HUES48 (cell line): ENCODE measurements around the gene PHETA2.
A peak's percentile ranks its signal among the peaks of the same experiment; 100 is the strongest.

Source experiments
- H3K27ac ChIP-seq: one replicate; pipeline ENCODE4 v1.7.0; 2013; ENCODE audit warnings: low read depth, low read length, inconsistent platforms
- H3K27me3 ChIP-seq: 2 replicates; pipeline ENCODE4 v1.6.1; 2013; ENCODE audit warnings: mild to moderate bottlenecking, low read length; ENCODE audit not compliant: control insufficient read depth, insufficient read depth
- H3K36me3 ChIP-seq: 2 replicates; pipeline ENCODE4 v1.6.1; 2013; ENCODE audit warnings: low read length; ENCODE audit not compliant: control insufficient read depth, insufficient read depth
- H3K4me1 ChIP-seq: 2 replicates; pipeline ENCODE4 v1.6.1; 2013; ENCODE audit warnings: mild to moderate bottlenecking, low read length; ENCODE audit not compliant: control insufficient read depth, insufficient read depth
- H3K4me3 ChIP-seq: 2 replicates; pipeline ENCODE4 v1.5.1; 2013; ENCODE audit warnings: mild to moderate bottlenecking, low read depth, low read length
- H3K9ac ChIP-seq: 2 replicates; pipeline ENCODE4 v1.6.1; 2013; ENCODE audit warnings: mild to moderate bottlenecking, low read depth, low read length, moderate library complexity
- H3K9me3 ChIP-seq: 2 replicates; pipeline ENCODE4 v1.6.1; 2013; ENCODE audit warnings: low read length; ENCODE audit not compliant: control insufficient read depth, insufficient read depth

The PHETA2 gene, protein sequence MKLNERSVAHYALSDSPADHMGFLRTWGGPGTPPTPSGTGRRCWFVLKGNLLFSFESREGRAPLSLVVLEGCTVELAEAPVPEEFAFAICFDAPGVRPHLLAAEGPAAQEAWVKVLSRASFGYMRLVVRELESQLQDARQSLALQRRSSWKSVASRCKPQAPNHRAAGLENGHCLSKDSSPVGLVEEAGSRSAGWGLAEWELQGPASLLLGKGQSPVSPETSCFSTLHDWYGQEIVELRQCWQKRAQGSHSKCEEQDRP

DNA sequence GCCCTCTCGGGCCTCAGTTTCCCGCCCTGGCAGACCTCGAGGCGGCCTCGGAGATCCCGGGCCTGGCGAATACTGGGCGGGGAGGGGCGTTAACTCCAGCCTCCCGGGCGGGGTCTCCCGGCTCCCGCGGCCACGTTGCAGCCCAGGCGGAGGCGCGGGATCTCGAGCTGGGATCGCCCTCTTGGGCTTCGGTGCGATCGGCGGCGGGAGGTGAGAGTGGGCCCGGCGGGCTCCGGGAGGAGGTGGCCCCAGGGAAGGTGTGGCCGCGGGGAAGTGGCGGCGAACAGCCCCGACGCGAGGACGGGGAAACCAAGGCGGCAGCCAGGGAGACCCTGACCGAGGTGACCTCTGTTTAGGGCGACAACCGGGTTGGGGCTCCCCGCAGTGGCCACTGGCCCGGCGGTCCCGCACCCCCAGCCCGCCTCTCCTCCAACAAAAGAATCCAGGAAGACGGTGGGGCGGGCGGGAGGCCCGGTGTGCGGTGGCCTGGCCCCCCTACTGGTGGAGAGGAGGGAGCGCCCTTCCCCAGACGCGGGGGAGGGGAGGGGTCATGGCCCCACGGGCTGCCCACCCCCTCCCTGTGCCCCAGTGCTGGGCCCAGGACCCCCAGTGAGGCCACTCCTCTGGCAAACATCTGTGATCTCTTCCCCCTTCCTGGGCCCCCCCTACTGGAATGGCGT is at the start of gene PHETA2:
Gene PHETA2 (plus strand): TSS at position 117 of the 680 bp plus-strand sequence. CDS start 3,046 bp downstream, outside the sequence.
- H3K27me3 ChIP-seq: peaks cover 7% of the 10 kb centered on the region; the same call in 1 of the 2 replicates
- no peak within 1 kb of the TSS for H3K27ac ChIP-seq
- peaks cover 13% of the 10 kb centered on the region for H3K4me1 ChIP-seq
- H3K4me3 ChIP-seq: peak within 1 kb of the TSS; percentile 56
- H3K9ac ChIP-seq: peak within 1 kb of the TSS; percentile 64; the same call in 1 of the 2 replicates
- no peaks in the 10 kb centered on the region for H3K9me3 ChIP-seq
- H3K36me3 ChIP-seq: peaks cover 4% of the 10 kb centered on the region; the same call in 1 of the 2 replicates

DNA sequence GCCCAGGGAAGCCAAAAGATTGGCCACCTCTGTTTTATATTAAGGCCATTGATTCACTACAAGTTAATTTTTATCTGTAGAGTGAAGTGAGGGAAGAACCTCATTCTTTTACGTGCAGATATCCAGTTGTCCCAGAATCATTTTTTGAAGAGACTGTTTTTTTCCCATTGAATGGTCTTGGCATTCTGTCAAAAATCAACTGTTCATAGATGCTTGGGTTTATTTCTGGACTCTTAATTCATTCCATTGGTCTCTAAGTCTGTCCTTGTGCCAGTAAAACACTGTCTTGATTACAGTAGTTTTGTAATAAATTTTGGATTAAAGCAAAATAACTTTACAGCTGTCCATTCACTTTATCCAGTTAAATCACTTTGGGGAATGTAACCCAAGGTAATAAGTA is 48.6 kb upstream of the PHETA2 start:
- no peak overlapping the region for H3K27ac ChIP-seq
- H3K4me1 ChIP-seq: no peaks in the 10 kb centered on the region
- H3K27me3 ChIP-seq: no peaks in the 10 kb centered on the region
- no peaks in the 10 kb centered on the region for H3K36me3 ChIP-seq
- no peak overlapping the region for H3K9ac ChIP-seq
- no peak overlapping the region for H3K4me3 ChIP-seq
- H3K9me3 ChIP-seq: no peaks in the 10 kb centered on the region

DNA sequence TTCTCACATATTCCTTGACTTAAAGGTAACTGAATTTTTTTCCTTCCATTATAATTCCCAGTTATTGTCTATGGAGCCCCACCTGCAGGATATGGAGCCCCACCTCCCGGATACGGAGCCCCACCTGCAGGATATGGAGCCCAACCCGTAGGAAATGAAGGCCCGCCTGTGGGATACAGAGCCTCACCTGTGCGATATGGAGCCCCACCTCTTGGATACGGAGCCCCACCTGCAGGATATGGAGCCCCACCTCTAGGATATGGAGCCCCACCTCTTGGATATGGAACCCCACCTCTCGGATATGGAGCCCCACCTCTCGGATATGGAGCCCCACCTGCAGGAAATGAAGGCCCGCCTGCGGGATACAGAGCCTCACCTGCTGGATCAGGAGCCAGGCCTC is 47.3 kb upstream of the PHETA2 start:
- no peak overlapping the region for H3K27ac ChIP-seq
- no peak overlapping the region for H3K4me3 ChIP-seq
- no peaks in the 10 kb centered on the region for H3K4me1 ChIP-seq
- no peaks in the 10 kb centered on the region for H3K27me3 ChIP-seq
- H3K9ac ChIP-seq: no peak overlapping the region
- H3K36me3 ChIP-seq: no peaks in the 10 kb centered on the region
- no peaks in the 10 kb centered on the region for H3K9me3 ChIP-seq

DNA sequence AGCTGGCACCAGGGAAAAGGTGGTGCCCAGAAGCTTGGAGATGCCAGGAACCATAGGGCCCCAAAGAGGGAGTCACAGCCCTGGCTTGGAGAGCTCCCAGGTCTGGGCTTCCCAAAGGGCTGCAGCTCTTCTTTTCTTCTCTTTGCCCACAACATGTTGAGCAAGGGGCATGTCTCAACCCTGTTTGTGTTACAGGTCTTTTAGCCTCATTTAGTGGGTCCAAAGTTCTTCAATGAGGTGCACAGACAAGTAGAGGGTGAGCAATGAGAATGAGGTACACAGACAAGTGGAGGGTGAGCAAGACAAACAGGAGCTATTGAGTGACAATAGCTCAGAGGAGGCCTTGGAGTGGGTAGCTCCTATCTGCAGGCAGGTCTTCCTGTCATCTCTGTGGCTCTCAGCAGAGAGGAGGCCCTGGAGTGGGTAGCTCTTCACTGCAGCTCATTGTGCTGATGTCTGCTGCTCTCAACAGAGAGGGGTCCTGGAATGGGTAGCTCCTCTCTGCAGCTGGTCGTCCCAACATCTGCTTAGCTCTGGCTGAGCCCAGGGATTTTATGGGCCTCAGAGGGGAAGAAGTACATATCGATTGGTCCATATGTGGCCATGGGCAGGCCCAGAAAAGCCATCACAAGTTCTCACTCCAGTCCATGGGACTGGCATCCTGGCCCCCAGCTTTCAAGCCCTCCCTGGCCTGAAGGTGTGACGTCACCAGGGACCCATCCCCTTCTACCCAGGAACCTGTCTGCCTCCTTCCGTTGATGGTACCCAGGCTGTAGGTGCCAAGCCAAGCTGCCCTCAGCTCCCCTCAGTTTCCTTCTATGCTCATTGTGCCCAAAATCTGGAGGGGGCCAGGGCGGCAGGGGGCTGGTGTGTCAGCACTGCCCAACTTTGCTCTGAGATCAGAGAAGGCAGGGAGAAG is 40.5 kb upstream of the PHETA2 start:
- Histone ChIP-seq H3K36me3 (no peaks in the 10 kb centered on the region), H3K27ac (no peak overlapping the region), H3K9ac (no peak overlapping the region), H3K27me3 (no peaks in the 10 kb centered on the region), H3K4me3 (no peak overlapping the region), H3K4me1 (no peaks in the 10 kb centered on the region), H3K9me3 (peaks cover 3% of the 10 kb centered on the region; the same call in 1 of the 2 replicates)

DNA sequence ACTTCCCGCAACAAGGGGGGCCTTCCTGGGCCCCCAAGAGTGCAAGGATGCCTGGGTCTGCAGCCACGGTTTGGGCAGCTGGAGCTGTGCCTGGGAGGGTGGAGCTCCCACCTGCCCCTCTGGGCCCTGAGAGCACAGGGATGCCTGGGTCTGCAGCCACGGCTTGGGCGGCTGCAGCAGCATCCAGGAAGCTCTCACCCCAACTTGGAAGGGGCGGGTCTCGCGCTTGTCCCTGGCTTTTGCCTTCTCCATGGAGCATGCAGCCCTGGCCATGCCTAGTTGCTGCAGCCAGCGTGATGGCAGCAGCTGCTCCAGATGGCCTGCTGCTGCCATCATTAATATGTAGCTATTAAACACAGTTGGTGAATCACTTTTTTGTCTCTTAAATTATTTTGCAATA is 38.8 kb upstream of the PHETA2 start:
- Histone ChIP-seq H3K9me3 (peaks cover 3% of the 10 kb centered on the region; the same call in 1 of the 2 replicates), H3K4me1 (no peaks in the 10 kb centered on the region), H3K27ac (no peak overlapping the region), H3K4me3 (no peak overlapping the region), H3K27me3 (no peaks in the 10 kb centered on the region), H3K36me3 (no peaks in the 10 kb centered on the region), H3K9ac (no peak overlapping the region)

DNA sequence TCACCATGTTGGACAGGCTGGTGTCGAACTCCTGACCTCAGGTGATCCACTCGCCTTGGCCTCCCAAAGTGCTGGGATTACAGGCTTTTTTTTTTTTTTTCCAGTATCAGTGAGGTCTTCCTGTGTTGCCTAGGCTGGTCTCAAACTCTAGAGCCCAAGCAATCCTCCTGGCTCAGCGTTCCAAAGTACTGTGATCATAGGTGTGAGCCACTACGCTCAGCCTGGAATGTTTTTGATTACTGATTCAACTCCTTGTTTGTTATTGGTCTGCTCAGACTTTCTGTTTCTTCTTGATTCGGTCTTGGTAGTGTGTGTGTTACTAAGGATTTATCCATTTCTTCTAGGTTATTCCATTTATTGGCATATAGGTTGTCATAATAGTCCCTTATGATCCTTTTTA is 34.8 kb upstream of the PHETA2 start:
- Histone ChIP-seq H3K4me1 (no peaks in the 10 kb centered on the region), H3K27ac (no peak overlapping the region), H3K27me3 (no peaks in the 10 kb centered on the region), H3K9me3 (peaks cover 6% of the 10 kb centered on the region; the same call in 1 of the 2 replicates), H3K36me3 (no peaks in the 10 kb centered on the region), H3K9ac (no peak overlapping the region), H3K4me3 (no peak overlapping the region)

DNA sequence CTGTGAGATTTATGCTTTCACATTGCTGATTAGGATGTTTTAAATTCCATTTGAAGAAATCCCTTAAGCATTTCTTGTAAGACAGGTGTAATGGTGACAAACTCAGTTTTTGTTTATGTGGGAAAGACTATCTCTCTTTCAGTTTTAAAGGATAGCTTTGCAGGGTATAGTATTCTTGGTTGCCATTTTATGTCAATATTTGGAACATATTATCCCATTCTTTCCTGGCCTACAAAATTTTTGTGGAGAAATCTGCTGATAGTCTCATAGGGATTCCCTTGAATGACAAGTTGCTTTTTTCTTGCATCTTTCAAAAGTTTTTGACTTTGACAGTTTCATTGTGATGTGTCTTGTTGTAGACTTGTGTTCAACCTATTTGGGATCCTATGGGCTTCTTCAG is 32.3 kb upstream of the PHETA2 start:
- no peak overlapping the region for H3K9ac ChIP-seq
- H3K4me1 ChIP-seq: no peaks in the 10 kb centered on the region
- no peaks in the 10 kb centered on the region for H3K36me3 ChIP-seq
- H3K27ac ChIP-seq: no peak overlapping the region
- H3K27me3 ChIP-seq: no peaks in the 10 kb centered on the region
- H3K4me3 ChIP-seq: no peak overlapping the region
- H3K9me3 ChIP-seq: peaks cover 6% of the 10 kb centered on the region; the same call in 1 of the 2 replicates

DNA sequence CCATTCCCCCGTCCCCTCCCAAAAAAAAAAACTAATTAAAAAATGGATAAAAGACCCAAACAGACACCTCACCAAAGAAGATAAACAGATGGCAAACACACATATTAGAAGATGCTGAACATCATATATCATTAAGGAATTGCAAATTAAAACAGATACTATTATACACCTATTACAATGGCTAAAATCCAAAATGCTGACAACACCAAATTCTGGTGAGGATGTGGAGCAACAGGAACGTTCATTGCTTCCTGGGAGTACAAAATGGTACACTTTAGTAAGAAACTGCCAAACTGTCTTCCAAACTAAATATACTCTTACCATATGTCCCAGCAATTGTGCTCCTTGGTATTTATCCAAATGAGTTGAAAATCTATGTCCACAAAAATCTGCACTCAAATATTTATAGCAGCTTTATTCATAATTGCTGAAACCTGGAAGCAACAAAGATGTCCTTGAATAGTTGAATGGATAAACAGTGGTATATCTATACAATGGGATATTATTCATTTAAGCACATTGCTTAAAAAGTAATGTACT is 23.3 kb upstream of the PHETA2 start:
- Histone ChIP-seq H3K4me1 (no peaks in the 10 kb centered on the region), H3K27ac (no peak overlapping the region), H3K4me3 (no peak overlapping the region), H3K9ac (no peak overlapping the region), H3K27me3 (no peaks in the 10 kb centered on the region), H3K36me3 (no peaks in the 10 kb centered on the region), H3K9me3 (no peaks in the 10 kb centered on the region)

DNA sequence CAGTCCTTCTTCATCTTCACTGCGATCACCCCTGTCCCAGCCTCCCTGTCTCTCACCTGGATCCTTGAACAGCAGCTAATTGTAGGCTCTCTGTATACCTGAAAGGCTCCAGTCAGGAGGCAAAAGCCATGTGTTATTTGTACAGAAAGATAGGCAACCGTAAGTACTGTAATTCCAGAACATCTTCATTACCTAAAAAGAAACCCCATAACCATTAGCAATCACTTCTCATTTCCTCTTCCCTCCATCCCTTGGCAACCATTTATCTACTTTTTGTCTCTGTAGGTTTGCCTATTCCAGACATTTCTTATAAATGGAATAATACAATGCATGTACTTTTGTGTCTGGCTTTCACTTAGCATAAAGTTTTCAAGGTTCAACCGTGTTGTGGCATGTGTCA is 21.3 kb upstream of the PHETA2 start:
- Histone ChIP-seq H3K27ac (no peak overlapping the region), H3K4me3 (no peak overlapping the region), H3K36me3 (no peaks in the 10 kb centered on the region), H3K9me3 (peaks cover 8% of the 10 kb centered on the region; the same call in 1 of the 2 replicates), H3K27me3 (no peaks in the 10 kb centered on the region), H3K4me1 (no peaks in the 10 kb centered on the region), H3K9ac (no peak overlapping the region)

DNA sequence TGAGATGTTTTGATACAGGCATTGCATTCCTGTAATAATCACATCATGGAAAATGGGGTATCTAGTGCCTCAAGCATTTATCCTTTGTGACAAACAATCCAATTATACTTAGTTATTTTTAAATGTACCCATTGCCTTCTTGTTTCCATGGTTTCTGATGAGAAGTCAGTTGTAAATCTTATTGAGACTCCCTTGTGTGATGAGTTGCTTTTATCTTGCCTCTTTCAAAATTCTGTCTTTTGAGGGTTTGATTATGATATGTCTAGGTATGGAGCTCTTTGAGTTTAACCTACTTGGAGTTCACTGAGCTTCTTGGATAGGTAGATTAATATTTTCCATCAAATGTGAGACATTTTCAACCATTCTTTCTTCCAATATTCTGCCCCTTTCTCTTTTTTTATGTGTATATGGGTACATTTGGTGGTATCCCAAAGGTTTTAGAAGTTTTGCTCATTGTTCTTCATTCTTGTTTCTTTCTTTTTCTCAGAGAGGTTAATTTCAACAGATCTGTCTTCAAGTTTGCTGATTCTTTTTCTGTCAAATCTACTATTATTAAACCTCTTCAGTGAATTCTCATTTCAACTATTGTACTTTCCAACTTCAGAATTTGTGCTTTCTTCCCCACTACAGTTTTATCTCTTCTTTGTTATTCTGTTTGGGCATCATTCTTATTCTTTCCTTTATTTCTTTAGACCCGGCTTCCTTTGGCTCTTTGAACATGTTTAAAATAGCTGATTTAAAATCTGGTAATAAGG is 17.1 kb upstream of the PHETA2 start:
- no peak overlapping the region for H3K27ac ChIP-seq
- peaks cover 33% of the 10 kb centered on the region for H3K36me3 ChIP-seq
- H3K4me1 ChIP-seq: no peaks in the 10 kb centered on the region
- H3K27me3 ChIP-seq: no peaks in the 10 kb centered on the region
- no peak overlapping the region for H3K4me3 ChIP-seq
- no peak overlapping the region for H3K9ac ChIP-seq
- H3K9me3 ChIP-seq: peaks cover 16% of the 10 kb centered on the region
